CD4-positive, alpha-beta T cell treated with Interleukin-10 for 1 hour (primary cell): ENCODE results near the gene KCNQ1.

ENCODE experiments used
- DNase-seq: peaks from one replicate; pipeline ENCODE4 v3.0.0-alpha.2; 2020

KCNQ1 gene

DNA sequence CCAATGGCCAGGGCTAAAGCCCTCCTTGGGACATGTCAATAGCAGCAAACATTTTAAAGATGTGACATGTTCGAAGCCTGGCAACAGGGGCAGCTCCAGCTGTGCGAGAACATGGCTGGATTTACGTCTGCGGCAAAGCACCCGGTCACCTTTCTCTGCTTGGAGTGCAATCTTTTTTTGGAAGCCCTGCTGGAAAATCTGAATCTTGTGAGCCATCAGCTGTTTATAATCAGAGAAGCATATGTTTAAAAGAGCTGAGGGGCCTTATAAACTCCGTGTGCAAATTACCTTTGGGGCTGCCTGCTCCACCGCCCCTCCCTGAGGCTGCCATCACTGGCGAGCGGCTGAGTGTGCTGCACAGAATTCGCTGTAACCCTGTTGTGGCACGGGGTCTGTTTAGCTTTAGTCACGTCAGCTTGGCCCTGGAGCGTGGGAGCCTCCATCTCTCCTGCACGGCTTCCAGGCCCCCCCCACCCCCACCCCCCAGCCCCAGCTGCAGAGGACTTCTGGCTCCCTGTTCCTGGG lies 264.0 kb downstream of the KCNQ1 start:
- DNase-seq = no peak

DNA sequence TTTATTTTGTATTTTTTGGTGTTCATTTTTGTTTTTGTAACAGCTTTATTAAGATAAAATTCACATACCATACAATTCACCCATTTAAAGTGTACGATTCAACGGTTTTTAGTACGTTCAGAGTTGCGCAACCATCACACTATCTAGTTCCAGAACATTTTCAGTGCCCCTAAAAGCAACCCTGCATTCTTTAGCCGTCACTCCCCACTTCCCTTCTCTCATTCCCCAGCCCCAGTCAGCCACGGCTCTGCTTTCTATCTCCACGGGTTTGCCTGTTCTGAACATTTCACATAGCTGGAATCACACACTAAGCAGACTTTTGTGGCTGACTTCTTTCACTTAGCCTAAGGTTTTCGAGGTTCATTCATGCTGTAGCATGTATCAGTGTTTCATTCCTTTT lies 264.6 kb downstream of the KCNQ1 start:
- no peak for DNase-seq

DNA sequence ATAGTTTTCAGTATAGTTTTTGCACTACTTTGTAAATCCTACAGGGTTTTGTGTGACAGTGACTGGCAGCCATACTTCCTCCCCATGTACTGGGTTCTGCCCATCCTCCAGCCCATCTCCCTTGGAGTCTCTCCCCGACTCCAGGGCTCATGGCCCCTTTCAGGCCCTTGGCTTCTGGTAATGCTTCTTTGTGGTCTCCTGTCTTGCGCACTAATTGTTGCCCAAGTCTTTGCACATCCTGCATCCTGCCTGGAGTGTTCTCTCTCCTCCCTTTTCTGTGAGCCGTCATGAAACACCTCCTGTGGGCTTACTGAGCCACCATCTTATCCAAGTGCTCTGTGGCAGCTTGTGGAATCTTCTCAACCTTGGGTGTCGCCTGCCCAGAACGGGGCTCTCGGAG lies 266.4 kb downstream of the KCNQ1 start:
- no peak for DNase-seq

DNA sequence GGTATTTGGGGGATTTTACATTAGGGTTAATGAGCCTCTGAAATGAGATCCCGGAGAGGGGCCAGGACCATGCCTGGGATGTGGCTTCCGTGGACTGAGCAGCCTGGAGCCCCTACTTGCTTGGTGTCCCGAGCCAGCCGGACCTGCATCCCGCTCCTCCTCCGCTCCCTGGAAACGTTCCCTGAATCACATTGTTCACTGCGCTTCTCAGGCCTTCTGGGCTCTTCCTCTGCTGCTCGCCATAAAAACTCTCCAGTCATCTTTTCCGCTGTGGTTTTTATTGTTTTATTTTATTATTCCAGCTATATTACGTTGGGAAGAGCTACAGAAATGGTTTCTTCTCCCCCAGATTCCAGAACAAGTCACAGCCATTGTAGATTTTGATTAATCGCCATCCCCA lies 268.3 kb downstream of the KCNQ1 start:
- no peak for DNase-seq

DNA sequence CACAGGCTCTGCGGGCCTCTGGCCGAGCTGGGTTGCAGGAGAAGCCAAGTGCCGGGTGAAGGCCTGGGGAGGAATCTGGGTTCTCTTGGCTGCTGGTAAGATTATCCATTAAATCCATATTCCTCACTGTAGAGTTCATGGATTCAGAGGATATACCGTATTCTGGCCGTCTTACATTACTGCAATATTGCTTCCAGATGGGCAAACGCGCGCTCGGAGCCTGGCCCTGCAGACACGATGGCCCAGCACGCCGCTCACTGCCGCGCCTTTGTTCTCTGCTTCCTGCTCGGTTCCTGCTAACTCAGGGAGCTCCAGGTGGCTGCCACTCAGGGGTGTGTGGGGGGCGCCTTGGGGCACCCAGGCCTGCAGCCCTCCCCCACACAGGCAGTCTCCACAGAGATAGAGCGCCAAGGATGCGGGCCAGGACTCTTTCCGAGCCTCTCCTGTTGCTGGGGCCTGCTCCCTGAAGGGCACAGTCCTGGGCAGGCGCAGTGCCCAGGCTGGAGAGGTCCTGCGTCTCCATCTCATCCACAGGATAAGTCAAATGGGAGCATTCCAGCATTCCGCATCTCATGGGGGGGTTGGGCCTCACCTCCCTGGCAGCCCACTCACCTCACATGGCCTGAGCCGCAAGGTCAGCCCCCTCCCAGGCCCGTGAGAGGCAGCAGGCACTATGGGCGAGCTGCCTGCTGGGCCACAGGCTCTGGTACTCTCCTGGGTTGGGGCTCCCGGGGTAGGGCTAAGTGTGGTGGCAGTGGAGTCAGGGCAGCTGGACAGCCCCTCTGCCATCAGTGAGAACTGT lies 269.1 kb downstream of the KCNQ1 start:
- DNase-seq = no peak

DNA sequence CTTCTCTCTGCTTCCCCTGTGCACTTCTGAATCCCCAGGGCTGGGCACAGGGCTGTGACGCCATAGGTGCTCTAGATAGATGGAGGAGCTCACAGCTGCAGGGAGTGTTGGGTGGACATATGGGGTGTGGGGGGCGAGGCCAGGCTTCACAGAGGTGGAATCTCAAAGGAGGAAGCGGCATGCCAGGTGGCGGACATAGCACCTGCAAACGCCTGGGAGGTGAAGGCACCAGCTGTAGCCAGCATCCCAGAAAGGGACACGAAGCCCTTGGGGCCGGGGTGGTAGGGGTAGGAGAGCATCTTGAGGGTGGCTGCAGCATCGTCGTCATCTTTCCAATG lies 269.6 kb downstream of the KCNQ1 start:
- no peak for DNase-seq

DNA sequence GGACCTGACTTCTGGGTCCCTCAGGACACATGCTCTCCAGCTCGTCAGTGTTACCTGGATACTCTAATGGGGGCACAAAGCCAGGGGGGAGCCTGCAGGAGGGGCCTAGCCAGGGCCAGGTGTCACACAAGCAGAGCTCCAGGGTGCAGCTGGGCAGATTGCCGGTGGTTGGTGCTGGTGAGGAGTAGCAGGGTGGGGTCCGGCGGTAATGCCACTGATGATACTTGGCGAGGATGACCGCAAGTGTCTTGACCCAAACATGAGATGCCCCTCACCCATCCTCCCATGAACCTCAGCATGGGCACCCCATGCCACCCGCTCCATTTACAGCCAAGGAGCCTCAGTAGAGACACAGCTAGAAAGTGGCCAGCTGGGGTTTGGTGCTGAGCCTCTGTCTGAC lies 270.1 kb downstream of the KCNQ1 start:
- no peak for DNase-seq

DNA sequence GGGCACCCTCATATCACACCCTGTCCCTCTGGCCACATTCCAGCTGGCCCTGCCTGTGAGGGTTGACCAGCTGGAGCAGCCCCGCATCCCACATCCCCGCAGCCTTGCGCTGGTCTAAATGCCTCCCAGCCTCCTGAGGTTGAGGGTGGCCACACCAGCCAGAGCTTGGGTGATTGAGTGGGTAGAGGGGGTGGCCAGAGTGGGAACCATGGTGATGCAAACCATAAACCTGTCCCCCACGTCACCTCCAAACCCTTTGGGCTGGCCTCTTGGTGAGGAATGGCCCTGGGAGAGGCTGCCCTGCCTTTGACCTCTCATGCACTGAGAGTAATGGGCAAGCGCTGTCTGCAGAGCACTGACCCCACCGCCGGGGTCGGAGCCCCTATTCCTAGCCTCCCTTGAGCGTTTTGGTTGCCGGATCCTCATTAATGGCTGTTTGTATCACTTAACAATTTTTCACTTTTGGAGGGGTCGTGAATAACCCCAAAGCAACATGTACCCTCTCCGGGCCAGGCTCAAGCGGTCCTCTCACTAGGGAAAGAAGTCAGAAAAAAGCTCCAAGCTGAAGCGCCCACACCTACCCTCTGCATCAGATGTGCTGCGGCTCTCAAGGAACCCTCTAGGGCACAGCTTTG lies 271.0 kb downstream of the KCNQ1 start:
- no peak for DNase-seq

DNA sequence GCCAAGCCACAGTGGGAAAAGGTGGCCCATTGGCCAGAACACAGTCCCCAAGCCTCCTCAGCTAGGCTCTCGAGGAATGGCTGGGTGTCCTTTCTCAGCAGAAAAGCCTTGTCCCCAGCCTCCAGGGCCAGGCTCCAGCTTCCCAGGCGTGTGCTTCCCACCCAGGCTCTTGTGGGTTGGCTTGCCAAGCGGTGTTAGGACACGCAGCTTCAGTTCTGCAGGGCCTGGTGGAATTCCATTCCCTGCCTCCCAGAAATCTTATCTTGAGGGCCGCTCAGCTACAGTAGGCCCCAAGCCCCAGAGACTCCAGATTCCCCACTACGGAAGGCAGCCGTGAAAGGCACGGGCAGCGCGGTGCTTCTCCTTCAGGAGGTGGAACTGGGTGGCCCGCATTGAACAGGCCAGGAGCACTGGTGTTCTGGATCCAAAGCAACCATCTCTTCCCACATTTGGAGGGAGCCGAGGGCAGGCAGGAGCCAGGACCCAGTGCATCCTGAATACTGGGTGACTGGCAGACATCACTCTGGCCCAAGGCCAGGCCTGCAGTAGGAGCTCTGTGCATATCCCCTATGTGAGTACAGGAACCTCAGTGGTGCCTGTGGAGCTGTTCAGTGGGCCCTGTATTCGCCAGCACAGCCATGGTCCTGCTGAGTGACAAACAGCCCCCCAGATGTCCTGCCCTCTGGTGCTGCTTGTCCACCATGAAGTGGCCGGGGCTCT lies 271.7 kb downstream of the KCNQ1 start:
- DNase-seq = no peak

DNA sequence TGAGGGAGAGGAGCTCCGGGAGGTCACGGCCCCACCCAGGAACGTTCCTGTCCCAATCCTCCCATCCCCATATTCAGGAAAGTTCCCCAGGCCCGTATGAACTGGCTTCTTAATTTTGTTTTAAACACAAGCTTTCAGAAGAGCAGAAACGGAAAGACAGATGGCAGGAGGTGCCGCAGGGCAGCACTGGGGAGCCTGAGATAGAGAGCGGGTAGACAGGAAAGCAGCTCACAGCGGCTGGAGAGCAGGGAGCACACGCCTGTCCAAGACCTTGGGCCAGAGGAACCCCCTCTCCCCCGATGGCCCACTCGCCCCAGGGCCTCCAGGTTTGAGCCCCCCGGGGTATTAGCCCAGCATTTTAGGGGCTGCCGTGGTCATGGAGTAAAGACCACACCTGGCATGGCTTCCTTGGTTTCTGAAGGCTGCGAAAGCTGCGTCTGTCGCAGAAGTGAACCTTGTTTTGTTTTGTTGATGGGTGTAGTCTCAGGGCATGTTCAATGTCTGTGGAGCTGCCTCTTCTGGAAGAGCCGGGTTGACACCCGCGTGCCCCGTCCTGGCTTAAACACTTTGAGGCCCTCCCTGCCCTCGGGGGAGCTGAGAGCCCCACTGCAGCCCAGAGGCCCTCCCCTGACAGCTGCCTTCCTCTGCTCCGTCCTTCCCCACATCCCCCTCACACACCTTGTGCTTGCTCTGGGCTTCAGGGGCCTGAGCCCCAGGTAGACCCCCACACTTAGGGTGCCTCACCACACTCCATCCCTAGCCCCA lies 272.9 kb downstream of the KCNQ1 start:
- no peak for DNase-seq

DNA sequence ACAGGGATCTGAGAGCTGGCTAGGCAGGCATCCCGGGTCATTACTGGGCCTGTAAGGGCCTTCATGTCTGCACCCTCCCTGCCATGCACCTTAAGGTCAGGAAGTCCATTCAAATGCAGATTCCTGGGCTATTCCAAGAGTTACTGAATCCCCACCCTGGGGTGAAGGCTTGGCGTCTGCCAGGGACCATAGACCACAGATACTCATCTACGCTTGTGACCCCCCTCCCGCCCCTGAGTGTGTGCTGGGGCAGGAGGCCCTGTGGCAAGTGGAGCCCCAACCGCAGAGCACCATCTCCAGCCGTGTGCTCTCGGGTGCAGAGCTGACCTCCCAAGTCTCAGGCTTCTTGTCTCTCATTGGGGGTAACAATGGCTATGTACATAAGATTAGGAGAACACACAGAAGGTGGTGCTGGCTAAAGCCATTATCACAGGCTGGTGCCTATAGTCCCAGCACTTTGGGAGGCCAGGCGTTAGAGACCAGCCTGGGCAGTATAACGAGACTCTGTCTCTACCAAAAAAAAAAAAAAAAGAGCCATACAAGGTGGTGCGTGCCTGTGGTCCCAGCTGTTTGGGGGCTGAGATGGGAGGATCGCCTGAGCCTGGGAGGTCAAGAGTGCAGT lies 274.1 kb downstream of the KCNQ1 start:
- DNase-seq = no peak

DNA sequence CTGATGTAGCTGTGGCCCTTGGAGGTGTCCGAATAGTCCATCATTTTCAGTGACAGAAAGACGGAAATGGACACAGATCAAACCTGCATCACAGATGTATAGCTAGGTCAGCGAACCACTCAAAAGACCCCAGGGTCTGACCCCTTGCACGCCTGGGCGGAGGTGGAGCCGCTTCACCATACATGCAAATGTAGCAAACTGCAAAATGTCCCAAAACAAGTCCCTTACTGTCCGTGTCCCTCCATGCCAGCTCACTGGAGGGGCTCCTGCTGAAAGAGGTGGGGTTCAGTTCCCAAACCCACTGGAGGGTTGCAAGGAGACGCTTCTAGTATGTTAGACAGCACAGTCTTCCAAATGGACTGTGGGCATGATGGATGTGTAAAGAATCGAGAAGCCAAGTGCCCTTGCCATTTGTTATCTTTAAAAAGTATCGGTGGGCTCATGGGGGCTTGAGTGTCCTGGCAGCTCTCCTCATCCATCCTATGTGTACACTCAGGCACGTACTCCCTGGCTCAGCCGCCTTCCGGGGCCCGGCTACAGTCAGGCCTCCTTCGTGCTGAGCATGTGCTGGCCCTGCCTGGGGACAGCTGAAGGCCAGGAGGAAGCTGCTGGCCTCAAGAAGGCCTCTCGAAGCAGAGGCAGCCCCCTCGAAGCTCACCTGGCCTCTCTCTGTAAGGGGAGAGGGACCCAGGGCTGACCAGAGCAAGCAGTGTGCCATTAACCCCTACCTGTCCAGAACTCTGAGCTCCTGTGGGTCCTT lies 275.2 kb downstream of the KCNQ1 start:
- DNase-seq = no peak

DNA sequence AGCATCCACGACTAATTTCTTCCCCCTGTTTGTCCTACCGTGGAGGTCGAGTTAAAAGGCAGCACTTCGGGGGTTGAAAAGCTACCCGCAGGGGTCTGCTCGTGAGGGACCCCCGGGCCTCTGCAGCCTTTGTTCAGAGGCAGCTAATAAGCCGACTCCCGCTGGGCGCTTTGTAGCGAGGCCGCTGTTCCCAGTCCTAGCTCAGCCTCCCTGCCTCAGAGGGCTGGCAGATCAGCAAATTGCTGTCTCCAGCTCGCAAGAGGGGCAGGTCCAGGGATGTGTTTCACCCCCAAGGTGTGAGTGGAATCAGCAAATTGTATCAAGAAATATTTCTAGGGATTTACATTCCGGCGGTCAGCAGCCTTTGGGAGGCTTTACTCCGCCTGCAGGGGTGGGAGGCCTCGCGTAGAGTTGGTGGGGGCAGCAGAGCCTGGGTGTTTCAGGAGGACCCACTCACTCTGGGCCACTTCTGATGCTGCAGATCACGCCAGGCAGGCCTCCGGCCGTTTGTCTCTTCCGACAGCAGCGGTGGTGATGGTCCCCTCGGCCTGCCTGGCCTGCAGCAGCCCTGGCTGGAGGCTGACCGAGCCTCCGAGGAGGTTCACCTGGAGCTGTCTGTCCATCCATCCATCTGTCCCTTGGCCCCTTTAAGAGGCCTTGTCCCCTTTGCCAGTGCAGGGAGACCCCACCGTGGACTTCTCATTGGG lies 276.6 kb downstream of the KCNQ1 start:
- no peak for DNase-seq

DNA sequence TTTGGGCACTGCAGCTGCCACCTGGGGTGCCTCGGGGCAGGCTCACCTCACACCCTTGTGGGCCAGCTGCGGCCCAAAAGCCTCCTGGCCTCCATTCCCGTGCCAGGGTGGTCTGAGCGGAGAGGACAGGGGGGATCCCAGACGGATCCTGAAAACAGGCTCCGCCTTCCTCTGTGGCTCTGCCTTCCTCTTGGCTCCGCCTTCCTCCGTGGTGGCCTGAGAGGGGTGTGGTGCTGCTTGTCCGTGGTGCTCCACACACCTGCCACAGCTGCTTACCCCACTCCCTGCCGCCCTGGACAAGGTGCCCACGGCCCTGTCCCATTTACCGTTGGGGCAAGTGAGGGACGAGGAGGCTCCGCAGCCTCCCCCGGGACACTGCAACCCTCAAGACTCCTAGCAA lies 278.1 kb downstream of the KCNQ1 start:
- no peak for DNase-seq

DNA sequence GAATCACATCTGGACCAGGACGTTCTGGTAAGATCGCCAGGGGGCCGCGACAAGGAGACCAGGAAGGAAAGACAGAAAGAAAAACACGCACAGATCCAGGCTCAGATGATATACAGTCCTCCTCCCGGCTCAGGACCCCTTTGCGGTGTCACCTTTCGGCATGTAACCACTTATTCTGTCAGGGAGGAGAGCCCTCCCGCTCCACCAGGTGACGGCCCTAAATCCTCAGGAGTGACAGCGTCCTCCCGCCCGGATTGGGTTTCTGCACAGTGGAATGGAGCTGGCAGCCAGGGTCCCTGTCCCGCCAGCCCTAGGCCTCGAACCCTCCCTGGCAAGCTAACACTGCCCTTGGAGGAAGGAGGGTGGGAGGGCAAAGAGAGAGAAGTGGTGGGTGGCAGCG lies 279.3 kb downstream of the KCNQ1 start:
- DNase-seq = no peak

DNA sequence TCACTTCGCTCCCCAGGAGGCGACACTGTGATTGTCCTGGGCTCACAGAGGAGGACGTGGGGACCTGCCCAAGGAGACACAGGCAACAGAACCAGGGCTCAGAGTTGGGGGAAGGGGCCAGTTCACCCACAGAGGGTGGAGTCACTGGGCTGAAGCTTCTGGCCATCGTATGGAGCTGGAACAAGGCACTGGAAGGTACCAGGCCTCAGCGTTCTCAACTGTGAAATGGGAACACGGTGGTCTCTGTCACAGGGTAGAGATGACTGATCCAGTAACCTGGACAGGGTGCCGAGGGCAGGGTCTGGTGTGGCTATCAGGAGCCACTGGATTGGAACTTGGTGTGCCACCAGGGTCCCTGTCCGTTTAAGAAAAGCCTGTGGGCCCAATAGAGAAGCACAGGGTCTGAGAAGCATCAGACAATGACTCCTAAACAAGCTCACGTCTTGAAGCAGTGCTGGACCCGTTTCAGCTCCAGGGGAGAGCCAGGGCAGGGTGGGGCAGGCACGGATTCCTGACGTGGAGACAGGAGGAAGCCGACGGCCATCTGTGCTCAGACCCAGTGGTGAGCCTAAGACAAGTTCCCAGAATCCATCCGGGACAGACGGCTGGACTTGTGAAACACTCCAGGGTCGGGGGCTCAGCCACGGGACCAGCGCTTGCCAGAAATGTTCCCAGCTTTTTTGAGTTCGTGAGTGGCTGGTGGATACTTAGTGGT lies 280.0 kb downstream of the KCNQ1 start:
- DNase-seq = no peak

DNA sequence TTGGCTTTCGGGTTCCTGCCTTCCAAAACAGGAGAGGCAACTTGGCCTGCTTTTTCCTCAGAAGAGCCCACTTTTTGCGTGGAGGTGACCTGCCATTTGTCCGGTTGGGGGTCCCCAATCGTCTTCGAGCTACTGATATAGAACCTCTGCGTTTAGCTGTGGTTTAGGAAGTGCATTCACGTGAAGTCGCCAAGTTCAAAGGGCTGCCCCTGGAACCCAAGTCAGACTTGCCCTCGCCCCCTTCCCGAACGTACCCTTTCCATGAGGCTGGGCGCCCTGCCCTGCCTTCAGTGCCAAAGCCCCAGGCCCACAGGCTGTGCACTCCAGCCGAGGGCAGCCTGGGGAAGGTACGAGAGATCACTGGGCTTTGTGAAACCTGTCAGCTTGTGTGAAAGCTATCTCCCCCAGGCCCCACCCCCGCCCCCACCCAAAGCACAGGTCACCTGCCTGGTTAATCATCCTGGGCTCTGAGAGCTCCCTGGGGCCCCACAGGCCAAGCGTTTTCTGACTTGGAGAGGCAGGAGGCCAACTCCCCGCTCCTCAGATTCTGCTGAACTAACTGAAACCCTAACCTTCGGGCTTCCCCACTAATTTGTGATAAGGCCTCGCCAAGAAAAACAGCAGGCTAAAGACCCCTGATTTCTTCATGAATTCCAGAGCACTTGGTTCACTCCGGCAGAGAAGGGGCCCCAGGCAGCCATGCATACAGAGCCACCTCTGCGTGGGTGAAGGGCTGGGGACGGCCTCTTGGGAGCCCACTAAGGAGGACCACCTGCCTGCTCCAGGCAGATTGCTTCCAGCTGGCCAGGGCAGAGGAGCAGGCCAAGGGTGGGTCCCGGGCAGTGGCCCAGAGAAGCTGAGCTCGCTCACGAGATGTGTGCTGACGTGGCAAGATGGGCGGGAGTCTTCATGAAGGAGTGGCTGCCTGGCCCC lies 280.8 kb downstream of the KCNQ1 start:
- no peak for DNase-seq

DNA sequence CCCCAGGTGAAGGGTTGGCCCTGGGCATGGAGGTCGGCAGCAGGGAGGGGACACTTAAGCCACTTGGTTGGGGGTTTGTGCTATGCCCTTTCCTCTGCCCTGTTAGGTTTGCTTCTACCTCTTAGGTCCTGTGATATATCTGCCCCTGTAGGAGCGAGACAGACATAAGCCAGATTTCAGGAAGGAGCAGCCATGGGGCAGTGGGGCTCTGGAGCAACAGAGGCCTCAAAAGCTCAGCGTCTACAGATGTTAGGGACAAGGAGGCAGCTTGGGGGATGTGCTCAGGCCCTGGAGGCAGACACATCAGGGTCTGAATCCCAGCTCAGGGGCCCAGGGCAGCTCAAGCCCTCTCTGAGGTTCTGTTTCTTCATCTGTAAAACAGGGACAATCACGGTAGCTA lies 282.2 kb downstream of the KCNQ1 start:
- no peak for DNase-seq

DNA sequence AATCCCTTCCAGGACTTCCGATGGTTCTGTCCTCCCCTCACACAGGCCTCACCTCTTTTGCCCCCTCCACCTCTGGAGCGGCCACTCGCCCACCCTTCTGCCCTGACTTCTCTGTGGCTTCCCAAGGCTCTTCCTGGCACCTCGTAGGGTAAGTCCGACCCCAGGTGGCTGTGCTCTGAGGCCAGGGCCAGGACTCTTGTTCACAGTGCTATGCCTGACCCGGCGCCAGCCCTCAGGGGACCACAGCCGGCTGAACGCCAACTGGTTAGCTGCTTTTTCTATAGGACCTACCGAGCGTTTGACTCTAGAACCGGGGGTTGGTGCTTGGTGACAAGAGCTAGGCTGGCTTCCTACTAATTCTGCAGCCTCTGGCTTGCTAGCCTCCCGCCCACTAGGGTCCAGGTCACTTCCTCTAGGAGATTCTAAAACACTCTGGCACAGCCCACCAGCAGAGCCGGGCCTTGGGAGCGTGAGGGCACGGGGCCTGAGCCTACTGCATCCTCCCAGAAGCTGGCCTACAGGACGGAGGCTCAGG lies 283.4 kb downstream of the KCNQ1 start:
- no peak for DNase-seq
